ENCODE measurements around the gene CCL27.

CCL27 gene

DNA sequence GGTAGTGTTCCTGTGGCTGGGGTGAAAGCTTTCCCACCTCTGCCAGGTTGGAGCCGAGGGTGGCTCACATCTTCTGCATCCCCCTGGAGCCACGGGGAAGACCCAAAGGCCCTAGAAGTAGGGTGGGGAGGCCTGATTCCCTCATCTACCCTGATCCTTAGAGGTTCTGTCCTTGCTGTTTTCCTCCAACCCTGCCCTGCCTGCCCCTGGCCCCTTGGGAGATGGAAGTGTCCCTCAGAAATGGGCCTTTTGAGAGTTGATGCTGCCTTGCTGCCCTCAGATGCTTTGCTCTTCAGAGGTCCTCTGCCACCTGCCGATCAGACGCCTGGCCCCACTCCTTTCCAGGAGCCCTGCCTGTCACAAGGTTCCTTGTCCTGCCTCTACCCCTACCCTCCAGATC is 22.4 kb upstream of the CCL27 start:
- no peak for DNase-seq (ENCODE audit: low read depth in 2 of 2)

DNA sequence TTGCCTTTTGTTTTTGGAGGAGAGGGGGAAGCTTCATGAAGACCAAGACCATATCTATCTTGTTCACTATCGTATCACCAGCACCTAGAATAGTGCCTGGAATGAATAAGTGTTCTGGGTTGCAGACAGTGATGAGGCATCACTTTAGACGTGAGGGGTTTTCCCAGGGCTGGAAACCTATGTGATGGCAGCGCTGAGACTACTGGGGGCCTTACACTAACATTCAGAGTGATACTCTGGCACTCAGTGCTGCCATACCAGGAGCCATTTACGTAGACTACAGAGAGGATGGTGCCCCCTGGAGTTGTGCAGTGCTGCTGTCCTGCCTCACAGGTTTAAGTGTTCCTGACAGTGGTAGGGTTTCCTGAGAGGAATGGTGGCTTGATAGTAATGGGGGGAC is 21.7 kb upstream of the CCL27 start:
- DNase-seq (ENCODE audit: low read depth in 2 of 2): no peak

DNA sequence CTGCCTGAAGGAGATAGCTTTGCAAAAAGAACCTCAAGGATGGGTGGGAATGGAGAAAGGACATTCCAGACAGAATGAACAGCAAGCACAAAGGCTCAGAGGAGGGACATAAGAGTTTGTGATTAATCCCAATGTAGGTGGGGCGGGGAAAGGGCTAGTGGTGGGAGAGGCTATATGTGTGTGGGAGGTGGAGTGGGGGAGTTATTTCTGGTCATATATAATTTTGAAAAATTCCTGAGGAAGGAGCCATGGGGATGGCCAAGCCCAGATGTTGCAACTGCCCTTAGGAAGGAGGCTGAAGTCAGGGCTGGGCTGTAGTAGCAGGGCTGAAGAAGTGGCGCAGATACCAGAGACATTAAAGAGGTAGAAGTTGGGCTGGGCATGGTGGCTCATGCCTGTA is 13.4 kb upstream of the CCL27 start:
- DNase-seq (ENCODE audit: low read depth in 2 of 2): no peak

DNA sequence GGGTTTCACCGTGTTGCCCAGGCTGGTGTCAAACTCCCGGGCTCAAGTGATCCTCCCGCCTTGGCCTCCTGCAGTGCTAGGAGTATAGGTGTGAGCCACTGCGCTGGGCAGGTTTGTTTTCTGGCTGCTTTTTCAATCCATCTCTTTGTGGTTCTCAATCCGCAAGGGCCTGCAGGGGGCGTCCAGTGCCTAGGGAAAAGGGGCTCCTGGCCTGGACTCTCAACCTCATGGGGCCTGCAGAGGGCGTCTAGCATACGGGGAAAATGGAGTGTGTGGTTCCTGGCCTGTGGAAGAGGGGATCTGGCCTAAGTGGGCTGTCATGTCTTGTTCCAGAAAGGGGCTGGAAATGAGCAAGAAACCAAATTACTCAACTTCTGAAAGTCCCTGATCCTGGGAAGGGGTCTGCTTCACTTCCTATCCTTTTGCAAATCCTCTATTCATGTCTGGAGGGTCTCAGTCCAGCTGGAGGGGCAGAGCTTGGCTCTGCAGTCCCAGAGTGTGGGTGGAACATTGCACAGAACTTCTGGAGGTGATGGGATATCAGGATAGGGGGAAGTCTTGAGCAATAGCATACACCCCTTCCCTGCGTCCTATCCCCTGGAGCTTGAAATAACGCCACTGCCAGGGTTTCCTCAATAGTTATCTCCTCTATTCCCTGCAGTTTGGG is 12.7 kb upstream of the CCL27 start:
- peak; percentile 20 to 38 for DNase-seq (ENCODE audit: low read depth in 2 of 2)

DNA sequence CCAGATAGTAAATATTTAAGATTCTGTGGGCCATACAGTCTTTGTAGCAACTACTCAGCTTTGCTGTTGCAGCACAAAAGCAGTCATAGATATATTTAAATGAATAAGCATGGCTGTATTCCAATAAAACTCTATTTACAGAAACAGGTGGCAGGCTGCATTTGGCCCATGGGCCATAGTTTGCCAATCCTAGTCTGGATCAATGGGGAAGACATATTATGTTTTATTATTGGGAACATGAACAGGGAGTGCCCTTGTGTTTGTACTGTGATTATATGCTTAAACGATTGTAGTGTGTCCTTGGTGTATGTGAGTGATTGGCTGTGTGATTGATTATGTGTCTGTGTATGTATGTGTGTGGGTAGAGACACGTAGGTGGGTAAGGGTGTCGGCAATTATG is 12.0 kb upstream of the CCL27 start:
- no peak for DNase-seq (ENCODE audit: low read depth in 2 of 2)

DNA sequence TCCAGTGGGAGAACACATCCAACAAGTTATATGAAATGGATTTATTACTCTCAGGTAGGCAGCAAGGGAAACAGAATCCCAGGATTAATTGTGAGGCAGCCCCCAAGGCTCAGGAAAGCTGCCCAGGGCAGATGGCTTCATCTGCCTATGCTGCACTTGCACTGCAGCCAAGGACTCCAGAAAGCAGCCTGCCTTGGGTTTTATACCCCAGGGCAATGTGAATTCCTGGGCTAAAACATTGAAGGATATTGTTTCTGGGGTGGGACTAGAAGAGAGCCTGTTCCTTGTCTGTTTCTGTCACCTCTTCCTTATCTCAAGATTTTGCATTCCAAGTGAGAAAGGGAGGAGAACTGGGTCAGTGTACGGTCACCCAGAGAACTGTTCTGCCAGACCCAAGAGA is 8.8 kb upstream of the CCL27 start:
- DNase-seq (ENCODE audit: low read depth in 2 of 2): no peak

DNA sequence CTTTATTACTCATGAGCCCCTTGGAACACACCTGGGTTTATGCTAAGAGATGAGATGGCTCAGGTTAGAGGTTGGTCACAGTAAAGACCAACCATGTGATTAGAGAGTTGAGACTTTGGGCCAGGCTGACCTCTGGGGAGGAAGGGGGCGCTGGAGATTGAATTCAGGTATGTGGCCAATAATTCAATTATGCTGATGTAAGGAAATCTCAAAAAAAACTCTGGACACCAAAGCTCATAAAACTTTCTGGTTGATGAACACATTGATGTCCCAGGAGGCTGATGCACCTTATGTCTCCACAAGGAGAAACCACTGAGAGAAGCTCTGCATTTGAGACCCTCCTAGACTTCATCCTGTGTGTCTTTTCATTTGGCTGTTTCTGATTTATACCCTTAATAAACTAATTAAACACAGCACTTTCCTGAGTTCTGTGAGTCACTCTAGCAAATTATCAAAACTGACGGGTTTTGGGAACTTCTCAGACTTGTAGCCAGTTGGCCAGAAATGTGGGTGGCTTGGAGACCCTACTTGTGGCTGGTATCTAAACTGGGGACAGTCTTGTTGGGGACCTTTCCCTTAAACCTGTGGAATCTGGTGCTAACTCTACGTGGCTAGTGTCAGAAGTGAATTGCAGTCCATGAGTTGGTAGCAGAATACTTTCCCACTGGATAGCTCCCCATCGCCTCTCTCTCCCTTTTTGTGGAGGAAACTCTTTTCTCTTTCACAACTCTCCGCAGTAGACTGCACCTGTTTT is 7.5 kb upstream of the CCL27 start:
- DNase-seq (ENCODE audit: low read depth in 2 of 2): no peak

DNA sequence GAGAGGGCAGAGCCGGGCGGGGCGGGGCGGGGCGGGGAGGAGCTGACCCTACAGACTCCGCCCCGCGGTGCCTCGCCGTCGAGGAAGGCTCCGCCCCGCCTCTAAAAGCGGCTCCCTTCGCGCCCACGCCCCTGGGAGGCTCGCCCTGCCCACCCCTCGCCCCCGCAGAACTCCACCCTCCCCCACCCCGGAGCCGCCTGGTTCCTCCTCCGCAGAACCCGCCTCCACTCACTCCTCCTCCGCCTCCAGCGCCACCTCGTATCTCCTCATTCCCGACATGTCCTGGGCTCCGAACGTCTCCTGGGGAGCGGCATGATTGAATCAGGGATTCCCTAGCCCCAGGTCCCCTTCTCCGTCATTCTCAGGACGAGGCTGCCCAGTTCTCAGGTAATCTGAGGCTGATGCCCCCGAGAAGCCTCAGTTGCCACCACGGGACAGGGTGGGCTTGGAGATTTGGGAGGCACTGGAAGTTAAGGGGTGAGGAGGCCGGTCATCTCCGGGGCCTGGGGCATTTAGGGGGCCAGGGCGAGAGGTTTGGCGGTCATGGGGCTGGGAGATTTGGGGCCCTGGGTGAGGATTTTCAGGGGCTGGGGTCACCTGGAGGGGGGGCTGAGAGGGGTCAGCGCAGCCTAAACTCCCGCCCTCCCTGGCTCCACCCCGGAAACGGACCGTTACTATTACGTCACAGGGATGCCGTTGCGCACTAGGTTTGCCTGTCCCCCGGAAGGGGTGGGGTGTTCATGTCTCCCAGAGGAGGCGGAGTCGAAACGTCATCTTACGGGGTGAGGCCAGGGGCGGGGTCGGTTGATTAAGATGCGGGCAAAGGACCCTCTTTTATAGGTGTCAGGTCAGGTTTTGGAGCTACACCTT is 3.2 kb upstream of the CCL27 start:
- peak; percentile 82 to 85 for DNase-seq (ENCODE audit: low read depth in 2 of 2)

DNA sequence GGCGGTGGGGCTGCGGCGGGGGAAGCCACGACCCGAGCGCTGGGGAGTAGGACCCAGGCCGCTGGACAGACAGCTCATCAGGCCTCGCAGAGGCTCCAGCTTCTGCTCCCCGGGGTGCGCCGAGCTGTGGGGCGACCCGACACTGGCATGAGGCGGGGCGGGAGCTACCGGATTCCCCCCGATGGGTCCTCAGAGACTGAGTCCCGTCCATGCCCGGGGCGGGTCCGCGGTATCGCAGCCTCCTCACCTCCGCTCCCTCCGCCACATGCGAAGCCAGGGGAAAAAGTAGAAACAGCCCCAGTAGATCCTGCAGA is 2.6 kb upstream of the CCL27 start:
- DNase-seq (ENCODE audit: low read depth in 2 of 2): no peak

DNA sequence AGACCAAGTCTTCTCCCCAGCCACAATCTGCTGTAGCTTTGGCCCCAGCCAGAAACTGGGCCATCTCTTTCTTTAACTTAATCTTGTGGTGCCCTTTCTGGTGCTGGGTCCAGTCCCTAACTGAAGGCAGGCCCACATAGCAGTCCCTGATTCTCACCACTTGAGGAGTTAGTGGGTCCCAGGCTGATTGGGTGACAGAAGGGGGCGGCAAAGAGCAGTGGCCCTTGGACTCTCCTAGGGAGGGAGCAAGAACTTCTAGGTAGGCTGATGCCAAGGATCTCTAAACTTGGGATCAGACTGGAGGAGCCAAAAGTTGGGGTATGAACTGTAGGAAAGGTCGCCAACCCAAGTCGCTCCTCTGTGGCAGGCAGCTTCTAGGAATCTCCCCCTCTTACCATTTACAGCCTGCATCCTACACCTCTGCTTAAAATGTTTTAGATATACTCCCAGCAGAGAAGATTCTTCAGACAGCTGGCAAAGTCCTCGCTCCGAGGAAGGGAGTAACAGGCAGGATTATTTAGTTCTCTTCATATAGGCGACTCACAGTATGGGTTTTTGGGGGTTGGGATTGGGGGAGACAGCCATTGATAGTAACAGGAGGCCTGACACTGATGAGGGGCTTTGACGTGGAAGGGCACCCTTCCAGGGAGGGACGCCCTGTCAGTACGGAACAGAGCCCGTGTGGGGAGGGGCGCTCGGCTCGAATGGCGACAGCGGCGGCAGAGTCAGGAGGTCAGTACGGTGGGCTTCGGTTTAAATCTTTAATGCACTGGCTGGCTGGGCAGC is 2.0 kb upstream of the CCL27 start:
- DNase-seq (ENCODE audit: low read depth in 2 of 2): peak; percentile 22 to 58

DNA sequence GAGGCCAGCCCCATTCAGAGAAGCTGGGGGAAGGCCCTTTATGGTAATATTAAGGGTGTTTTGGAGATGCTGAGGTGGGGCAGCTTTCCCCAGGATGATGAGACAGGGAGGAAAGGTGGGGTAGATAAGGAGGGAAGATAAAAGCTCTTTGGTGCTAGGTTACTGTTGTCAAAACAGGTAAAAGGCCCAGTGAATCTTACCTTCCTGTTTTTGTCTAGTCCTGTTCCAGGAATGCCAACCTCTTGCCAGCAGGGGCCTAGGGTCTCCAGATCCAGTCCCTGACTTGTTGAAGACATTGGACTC is 797 bp upstream of the CCL27 start:
- DNase-seq (ENCODE audit: low read depth in 2 of 2): no peak

DNA sequence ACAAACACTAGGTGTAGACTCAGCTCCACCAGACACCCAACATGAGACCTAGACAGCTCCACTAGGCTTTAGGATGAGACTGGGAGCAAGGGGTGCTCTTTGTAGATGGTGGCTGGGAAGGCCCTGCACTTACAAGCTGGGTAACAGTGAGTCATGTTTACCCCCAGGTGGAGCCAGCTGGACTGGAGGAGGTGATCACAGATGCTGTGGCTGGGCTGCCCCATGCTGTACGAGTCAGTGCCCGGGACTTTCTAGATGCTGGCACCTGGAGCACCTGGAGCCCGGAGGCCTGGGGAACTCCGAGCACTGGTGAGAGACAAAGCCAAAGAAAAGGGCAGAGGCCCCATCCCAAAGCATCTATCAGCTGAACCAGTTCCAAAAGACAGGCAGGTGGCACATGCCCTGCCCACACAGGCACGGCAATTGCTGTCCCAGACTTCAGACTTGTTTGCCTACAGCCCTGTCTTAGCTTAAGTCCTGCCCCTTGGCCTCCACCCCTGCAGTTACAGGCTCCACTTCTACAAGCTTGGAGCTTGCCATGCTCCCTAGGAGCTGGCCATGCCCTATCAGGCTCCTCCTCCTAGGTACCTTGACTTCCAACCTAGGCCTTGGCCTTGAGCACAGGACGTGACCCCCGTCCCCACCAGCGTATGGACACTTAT is 2.7 kb downstream of the CCL27 start:
- DNase-seq (ENCODE audit: low read depth in 2 of 2): no peak

DNA sequence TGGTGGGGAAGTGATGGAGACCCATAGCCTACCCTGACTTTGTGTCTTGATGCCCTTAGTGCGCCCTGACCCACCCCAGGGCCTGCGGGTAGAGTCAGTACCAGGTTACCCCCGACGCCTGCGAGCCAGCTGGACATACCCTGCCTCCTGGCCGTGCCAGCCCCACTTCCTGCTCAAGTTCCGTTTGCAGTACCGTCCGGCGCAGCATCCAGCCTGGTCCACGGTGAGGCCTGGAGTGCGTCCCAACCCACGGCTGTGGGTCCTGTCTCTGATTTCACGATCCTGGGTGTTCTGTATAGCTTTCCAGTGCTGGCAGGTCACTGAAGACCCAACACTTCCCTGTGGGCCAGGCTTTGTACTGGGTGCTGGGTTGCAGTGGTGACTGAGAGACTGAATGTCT is 4.0 kb downstream of the CCL27 start:
- DNase-seq (ENCODE audit: low read depth in 2 of 2): no peak

DNA sequence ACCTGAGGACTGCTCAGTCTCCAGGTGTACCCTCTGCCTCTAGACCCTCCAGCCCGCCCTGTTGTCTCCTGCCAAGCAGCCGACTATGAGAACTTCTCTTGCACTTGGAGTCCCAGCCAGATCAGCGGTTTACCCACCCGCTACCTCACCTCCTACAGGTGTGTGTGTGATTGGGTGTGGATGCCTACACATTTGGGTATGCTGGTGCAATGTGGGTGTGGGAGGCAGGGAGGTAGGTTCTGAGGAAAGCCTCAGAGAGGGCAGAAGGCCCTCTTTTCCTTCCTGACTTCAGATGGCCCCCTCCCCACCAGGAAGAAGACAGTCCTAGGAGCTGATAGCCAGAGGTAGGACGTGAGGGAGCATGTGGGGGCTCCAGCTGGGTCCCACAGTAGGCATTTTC is 5.5 kb downstream of the CCL27 start:
- DNase-seq (ENCODE audit: low read depth in 2 of 2): no peak

DNA sequence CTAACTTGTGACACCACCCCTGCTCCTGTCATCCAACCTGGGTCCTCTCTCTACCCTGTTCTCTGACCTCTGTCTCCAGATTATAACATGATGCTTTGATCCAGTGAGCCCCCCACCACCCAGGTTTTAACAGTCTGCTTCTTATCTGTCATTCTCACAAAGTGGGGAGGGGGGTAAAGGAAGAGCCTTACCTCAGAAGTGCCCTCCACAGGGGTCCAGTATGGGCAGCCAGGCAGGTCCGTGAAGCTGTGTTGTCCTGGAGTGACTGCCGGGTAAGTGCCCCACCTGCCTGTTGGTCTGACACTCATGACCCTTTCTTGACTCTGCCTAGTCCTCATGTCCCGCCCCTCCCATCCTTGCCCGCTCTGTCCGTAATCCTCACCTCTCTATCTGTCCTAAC is 7.1 kb downstream of the CCL27 start:
- no peak for DNase-seq (ENCODE audit: low read depth in 2 of 2)

DNA sequence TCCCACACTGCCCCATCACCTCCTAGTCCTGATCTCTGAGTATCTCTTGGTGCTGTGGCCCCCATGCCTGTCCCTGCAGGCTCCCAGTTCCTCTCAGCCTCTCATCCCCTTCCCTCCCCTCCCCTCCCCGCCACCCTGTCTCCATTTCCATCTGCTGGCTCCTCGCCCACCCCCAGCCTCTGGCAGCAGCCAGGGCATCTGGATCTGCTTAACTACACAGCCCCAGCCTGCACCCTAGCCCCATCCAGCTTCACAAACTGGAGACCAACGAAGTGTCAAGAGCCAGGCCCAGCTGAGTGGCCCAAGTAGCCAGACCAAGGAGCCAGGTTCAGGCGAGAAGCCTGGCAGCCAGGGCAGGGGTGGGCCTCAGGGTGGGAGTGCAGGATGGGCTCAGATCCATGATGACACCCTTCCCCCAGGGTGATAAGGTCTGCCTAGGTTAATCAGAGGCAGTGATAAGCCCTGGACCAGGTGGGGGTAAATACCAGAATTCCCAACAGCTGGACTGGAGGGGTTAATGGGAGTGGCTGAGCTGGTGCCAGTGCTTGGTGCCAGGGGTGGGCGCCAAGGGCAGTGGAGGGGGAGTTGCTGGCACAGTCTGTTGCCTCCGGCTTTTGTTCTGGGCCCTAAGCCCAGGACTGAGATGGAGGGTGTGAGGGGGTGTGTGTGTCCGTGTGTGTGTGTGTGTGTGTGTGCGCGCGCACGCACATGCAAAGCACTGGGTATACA is 8.0 kb downstream of the CCL27 start:
- DNase-seq (ENCODE audit: low read depth in 2 of 2): no peak

DNA sequence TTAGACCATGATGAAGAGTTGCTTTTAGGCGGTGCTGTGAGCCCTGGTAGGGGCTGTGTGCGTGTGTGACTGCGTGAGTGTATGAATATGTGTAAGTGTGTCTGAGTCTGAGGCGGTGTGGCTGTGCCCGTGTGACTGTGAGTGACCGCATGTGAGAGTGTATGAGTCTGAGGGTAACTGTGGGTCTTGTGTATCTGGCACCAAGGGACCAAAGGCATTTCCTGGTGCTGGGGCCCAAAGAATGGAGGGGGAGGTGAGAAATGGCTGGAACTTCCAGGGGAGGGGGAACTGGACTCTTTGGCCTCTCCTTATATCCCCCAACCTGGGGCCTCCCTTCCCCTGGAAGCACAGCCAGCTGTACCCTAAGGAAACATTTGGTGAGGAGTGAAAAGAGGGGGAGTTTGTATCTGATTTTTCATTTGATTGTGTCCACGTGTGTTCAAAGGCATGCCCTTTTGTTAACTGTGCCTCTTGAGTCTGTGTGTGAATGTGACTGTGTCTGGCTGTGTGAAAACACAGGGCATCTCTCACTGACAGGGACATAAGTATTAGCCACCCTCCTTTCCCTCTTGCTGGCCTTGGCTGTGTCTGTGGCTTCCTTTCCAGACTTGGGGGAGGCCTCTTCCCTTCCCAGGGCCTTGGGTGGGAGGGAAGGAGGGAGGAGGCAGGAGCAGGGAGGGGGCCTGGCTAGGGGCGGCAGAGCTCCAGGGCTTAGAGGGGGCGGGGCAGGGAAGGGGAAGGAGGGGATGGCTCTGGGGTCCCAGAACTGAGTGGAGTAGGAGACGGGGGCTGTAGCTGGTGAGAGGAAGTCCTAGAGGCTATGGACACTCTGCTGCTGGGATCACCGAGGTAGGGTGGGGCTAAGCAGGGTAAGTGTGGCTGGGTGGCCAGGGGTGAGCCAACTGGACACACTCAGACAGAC is 9.0 kb downstream of the CCL27 start:
- DNase-seq (ENCODE audit: low read depth in 2 of 2): no peak

DNA sequence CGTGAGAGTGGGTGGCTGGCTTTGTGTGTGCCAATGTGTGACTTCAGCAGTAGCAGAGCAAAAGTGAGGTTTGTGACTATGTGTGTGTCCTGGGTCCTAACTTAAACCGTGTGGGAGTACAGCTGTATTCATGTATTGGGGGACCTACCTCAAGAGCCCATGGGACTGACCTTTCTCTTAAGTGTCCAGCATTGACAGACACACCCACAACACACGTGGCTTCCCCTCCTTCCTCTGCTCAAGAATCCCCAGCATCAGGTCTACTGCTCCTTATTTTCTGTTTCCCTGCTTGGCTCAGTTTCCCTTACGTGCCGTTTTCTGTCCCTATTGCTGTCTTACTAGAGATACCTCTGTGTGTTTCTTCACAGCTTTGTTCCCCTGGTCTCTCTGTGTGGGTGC is 9.9 kb downstream of the CCL27 start:
- DNase-seq (ENCODE audit: low read depth in 2 of 2): no peak

DNA sequence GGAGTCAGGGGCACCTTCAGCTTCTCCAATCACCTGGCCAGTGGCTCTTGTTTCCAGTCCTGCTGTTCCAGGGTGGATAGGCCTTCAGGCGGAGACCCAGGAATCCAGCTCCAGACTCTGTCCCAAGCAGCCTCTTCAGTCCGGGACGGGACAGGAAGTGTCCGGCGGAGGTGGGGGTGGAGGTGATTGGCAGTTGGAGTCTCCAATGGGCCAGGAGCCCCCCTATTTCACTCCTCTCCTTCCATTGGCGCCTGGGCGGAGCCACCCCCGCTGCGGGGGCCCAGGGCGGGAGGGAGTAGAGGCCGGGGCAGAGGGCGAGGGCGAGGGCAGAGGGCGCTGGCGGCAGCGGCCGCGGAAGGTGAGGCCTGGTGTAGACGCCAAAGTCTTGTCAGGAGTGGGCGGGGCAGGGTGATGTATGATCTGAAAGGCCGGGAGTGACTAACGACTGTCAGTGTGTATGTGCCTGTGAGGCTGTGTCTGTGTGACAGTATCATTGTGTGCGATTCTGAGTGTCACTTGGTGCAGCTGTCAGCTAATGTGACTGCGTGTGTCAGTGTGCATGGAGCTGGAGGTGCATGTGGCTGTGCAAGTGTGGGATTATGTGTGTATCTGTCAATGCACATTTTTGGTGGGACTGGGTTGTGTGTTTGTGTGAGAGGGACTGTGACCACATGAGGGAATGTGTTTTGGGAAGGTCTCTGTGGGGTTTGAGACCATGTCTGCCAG is 10.4 kb downstream of the CCL27 start, which contains the start of gene IL11RA:
IL11RA (plus strand) TSS at position 310 of the 726 bp plus-strand sequence. CDS start 3,033 bp downstream, outside the sequence.
- DNase-seq (ENCODE audit: low read depth in 2 of 2): peak in 1 of 2 donors; percentile 36

All from stimulated activated CD8-positive, alpha-beta memory T cell treated with anti-CD3 and anti-CD28 coated beads, Interleukin-7, amount 100 ng/mL, for 4 hours (primary cell).